ENCODE data around the gene C16orf96. TPM values are rescaled to one million over a fixed set of nuclear protein-coding genes. Genes with fewer than 3 reads are reported as not detected.

C16orf96 gene
- total and polyA plus RNA-seq, 4 donors: 0.06 to 0.25 (median 0.08) TPM

- Histone ChIP-seq H3K9me3 (ENCODE audit: control insufficient read depth in 4 of 4, low read length in 3 of 4) (peaks cover 0 to 5% (median under 1%) of the 10 kb centered on the region in 4 donors), H3K36me3 (ENCODE audit: control insufficient read depth in 4 of 4, insufficient read depth in 3 of 4, low read depth in 1 of 4, low read length in 3 of 4) (no peaks in the 10 kb centered on the region), H3K4me3 (ENCODE audit: low read depth in 1 of 3, low read length in 3 of 3) (no peak overlapping the region), H3K27ac (ENCODE audit: low read depth in 1 of 2, low read length in 2 of 2) (no peak overlapping the region), H3K27me3 (ENCODE audit: control insufficient read depth in 4 of 4, insufficient read depth in 4 of 4, low read length in 3 of 4) (no peaks in the 10 kb centered on the region), H3K9ac (ENCODE audit: low read depth in 1 of 2, low read length in 2 of 2) (no peak overlapping the region), H3K4me1 (ENCODE audit: control insufficient read depth in 4 of 4, insufficient read depth in 4 of 4, low read length in 3 of 4) (peaks cover 5 to 12% (median 9%) of the 10 kb centered on the region in 4 donors)
- DNase-seq (ENCODE audit: low spot score): no peak
- TF ChIP-seq SP1 (IDR thresholded peaks at IDR 0.05): no peak
- no peak for TF ChIP-seq REST (IDR thresholded peaks at IDR 0.05)
- no peak for TF ChIP-seq ATF3 (IDR thresholded peaks at IDR 0.05)
- no peak for TF ChIP-seq HNF4G (IDR thresholded peaks at IDR 0.05)
- TF ChIP-seq JUND (IDR thresholded peaks at IDR 0.05): no peak
- no peak for TF ChIP-seq FOXA1 (IDR thresholded peaks at IDR 0.05)
- no peak for TF ChIP-seq FOXA2 (IDR thresholded peaks at IDR 0.05)
- TF ChIP-seq RAD21 (IDR thresholded peaks at IDR 0.05): no peak
- TF ChIP-seq HNF4A (conservative IDR thresholded peaks at IDR 0.05): no peak
- no peak for TF ChIP-seq GABPA (IDR thresholded peaks at IDR 0.05 in 1 of 2, conservative IDR thresholded peaks at IDR 0.05 in 1 of 2)
- TF ChIP-seq CTCF (IDR thresholded peaks at IDR 0.05; ENCODE audit: low read depth, low read length, missing input control): no peak
- TF ChIP-seq NR2F2 (IDR thresholded peaks at IDR 0.05): no peak
- no peak for TF ChIP-seq YY1 (IDR thresholded peaks at IDR 0.05)
- 98% methylated on average over 15 of the region's 15 CpGs for WGBS
Observed at GRCh38 chr16:4536391-4537106, 19.6 kb upstream of the C16orf96 start.

GRCh38 chr16:4537376-4538343 is 18.5 kb upstream of the C16orf96 start:
- peaks cover 5 to 12% (median 9%) of the 10 kb centered on the region in 4 donors for H3K4me1 ChIP-seq (ENCODE audit: control insufficient read depth in 4 of 4, insufficient read depth in 4 of 4, low read length in 3 of 4)
- WGBS: 10% methylated on average over 75 of the region's 75 CpGs
- peak overlapping the region; percentile 26 to 74 for H3K9ac ChIP-seq (ENCODE audit: low read depth in 1 of 2, low read length in 2 of 2)
- no peak for DNase-seq (ENCODE audit: low spot score)
- no peaks in the 10 kb centered on the region for H3K27me3 ChIP-seq (ENCODE audit: control insufficient read depth in 4 of 4, insufficient read depth in 4 of 4, low read length in 3 of 4)
- peak overlapping the region; percentile 76 to 87 (median 78) for H3K4me3 ChIP-seq (ENCODE audit: low read depth in 1 of 3, low read length in 3 of 3)
- no peak for TF ChIP-seq FOXA2 (IDR thresholded peaks at IDR 0.05)
- no peak for TF ChIP-seq TAF1 (conservative IDR thresholded peaks at IDR 0.05)
- TF ChIP-seq RXRA (IDR thresholded peaks at IDR 0.05): peak in 1 of 2 donors; percentile 44
- no peak for TF ChIP-seq EGR1 (IDR thresholded peaks at IDR 0.05; ENCODE audit: low read depth in 2 of 2)
- TF ChIP-seq JUND (IDR thresholded peaks at IDR 0.05): no peak
- TF ChIP-seq YY1 (IDR thresholded peaks at IDR 0.05): peak; percentile 28
- peak in 1 of 2 donors; percentile 40 for TF ChIP-seq HNF4A (conservative IDR thresholded peaks at IDR 0.05)
- H3K27ac ChIP-seq (ENCODE audit: low read depth in 1 of 2, low read length in 2 of 2): peak overlapping the region; percentile 97 to 99
- no peaks in the 10 kb centered on the region for H3K36me3 ChIP-seq (ENCODE audit: control insufficient read depth in 4 of 4, insufficient read depth in 3 of 4, low read depth in 1 of 4, low read length in 3 of 4)
- H3K9me3 ChIP-seq (ENCODE audit: control insufficient read depth in 4 of 4, low read length in 3 of 4): peaks cover 0 to 5% (median under 1%) of the 10 kb centered on the region in 4 donors

Measured in liver (tissue), 9 donors.